ENCODE results near the gene RBMS3.

Gene RBMS3

DNA sequence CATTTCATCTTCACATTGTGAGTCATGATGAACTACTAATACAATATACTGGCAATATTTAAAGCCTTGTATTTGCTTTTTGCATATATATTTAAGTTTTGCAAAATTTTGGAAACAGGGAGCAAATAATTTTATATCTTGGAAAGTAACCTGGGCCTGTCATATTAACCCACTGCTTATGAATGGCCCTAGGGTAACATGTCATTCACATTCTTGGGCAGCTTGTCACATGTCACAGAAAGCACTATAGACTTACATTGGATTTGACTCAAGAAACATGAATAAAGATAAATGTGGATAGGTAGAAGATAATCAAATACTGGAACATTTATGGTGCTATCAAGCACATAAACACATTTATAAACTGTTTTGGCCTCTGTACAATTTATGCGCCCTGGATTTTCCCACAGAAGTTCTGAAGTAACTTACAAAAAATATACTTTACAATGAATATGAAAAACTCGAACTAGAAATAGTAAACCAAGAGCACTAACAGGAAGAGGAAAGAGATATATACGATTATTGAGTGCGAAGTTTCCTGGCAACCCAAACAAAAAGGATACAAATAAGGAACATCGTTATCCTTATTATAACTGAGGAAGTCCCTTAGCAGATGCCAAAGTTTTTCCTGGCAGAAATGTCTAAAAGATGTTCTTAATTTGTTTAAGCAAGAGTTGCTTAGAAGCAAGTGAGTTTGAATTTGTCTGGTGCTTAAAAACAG, 257.2 kb downstream of the RBMS3 start:
- DNase-seq, result no peak

DNA sequence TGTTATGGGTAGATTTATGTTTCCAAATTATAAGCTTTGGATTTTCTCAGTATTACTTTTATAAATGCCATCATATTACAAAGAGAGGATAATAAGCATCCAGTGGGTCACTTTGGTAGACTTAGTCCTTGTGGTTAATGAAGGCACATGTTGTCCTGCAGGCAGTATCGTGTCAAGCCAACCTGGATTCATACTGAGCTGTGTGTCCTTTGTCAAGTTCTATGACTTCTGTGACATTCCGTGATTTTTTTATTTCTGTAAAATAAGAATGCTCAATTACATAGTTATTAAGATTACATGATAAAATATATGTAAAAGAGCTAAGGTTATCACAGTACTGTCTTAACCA, 257.7 kb downstream of the RBMS3 start:
- DNase-seq, result no peak

DNA sequence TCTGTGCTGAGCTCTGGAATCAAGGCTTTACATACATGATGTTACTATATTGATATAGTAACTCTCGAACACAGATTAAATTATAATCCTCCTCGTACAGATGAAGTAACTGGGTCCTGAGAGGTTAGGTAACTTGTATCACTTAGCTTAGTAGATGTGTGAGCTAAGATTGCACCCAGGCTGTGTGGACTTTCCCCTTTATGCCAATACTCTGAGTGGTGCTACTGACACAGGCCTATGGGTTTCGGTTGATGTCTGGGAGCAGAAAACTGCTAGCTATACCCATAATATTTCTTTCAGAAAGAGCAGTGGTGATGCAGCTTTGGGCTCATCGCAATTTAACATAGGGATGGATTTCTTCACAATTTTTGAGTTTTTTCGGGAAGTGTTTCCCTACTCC, 259.7 kb downstream of the RBMS3 start:
- DNase-seq, result no peak

DNA sequence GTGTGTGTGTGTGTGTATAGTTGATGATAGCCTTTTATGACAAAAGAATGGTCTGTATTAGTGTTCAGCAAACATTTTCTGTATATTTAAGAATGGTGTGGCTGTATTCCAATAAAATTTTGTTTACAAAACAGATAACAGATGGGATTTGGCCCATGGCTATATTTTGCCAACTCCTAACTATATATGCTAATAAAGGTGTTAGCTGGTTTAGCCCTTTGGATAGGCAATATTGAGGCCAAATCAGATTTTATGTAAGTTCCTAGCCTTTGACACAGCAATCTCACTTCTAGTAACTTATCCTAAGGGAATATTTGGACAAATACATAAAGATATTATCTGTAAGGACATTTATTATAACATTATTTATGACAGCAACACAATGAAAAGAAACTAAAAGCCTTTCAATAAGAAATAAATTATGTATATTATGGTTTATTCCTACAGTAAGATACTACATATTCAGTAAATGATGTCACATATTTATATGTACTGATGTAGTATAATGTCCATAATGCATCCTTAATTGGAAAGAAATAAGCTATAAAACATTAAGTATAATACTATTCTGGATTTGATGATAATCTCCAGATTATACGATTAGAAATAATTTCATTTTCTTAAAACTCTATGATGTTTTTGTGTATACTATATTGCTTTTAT, 264.0 kb downstream of the RBMS3 start:
- no peak for DNase-seq

DNA sequence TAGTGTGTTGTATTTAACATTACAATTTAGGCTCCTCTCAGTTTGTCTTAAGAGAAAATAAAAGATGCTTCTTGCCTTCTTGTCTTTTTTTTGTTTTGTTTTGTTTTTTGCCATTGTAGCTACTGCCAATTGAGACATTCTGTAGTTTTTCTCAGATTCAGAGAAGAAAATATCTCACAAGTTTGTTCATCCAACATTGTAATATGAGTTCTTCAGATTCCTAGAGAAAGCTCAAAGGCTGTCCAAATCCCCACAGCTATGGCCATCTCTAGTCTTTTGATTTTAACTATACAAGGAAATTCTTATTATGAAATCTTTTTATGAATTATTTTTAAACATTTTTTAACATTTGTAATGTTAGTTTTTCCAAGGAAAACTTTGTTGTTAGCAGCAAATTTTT, 264.7 kb downstream of the RBMS3 start:
- no peak for DNase-seq

DNA sequence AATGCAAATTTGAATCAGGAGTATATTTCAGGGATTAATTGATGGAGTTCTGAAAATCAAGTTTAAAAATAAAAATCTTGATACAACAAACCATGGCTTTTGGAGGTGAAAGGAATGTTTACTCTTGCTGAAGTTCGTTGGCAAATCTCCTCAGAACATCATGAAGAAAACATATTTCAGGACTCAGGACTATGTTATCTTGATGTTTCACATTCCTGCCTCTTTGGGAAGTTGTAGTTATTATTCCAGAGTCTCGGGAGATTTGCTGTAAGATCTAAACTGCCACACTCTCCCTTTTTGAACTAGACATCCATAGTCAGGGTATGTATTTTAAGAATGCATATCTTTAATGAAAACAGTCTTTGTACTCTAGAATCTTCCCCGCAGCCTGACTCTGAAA, 271.2 kb downstream of the RBMS3 start:
- no peak for DNase-seq

DNA sequence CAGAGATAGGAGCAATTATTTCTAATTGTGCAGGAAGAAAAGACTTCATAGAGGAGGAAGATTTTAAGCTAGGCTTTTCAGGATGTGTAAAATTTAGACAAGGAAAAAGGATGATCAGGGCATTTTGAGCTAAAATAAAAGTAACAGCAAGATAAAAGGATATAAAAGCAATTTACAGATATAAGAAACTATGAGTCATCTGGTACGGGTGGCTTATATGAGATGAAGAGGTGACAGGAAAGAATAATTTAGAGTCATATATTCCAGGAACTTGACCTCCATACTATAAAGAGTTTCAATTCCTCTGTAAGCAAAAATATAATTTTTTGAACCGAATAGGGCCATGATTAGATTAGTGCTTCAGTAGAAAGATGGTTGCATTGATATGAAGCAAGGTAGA, 273.7 kb downstream of the RBMS3 start:
- no peak for DNase-seq

DNA sequence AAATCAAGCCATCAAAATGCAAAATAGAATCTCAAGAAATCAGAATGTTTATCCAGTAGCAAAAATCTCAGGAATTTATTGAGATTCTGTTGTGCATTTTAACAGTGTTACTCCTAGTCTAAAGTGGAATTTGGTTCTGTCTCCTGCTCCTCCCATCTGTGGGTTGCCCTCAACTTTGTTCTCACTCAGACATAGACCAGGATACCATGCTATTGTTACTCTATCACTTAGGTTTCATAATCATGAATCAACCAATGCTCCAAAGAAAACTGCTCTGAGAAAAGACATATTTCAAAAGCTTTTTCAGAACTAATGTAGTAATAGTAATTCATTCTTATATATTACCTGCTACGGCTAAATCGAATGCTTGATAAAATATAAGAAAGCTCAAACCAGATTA, 274.7 kb downstream of the RBMS3 start:
- no peak for DNase-seq

DNA sequence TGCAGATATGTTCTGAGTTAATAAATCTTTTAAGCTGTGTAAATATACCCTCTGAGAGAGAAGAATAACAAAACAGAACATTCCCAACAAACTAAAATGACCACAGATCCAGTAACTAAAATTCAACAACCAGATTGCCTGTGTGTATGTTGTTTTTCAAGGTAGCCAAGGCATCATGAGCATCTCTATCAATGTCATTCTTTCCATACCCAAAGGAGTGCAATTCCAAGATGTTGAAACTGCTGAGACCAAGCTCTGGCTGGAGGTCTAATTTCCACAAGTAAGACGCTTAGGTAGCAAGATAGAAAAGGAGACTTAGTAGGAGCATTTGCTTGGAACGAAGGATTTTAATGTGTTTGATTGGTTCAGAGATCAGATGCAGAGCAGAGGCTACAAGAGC, 276.3 kb downstream of the RBMS3 start:
- no peak for DNase-seq

DNA sequence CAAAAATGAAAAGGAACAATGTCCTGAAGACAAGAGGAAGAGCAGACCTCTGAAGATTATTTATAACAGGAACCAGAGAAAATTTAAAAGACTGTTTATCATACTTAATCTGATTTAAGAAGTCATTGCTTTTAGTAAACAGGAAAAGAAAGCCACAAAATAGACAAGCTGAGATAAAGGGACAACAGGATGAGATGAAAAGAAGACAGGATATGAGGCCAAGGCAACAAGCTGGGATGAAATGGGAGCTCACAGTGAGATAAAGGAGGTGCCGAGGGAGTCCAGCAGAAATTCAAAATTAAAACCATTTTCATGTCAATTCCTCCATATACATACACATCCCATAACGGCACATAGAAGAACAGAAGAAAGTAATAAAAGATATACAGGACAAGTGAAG, 277.0 kb downstream of the RBMS3 start:
- DNase-seq, result no peak

DNA sequence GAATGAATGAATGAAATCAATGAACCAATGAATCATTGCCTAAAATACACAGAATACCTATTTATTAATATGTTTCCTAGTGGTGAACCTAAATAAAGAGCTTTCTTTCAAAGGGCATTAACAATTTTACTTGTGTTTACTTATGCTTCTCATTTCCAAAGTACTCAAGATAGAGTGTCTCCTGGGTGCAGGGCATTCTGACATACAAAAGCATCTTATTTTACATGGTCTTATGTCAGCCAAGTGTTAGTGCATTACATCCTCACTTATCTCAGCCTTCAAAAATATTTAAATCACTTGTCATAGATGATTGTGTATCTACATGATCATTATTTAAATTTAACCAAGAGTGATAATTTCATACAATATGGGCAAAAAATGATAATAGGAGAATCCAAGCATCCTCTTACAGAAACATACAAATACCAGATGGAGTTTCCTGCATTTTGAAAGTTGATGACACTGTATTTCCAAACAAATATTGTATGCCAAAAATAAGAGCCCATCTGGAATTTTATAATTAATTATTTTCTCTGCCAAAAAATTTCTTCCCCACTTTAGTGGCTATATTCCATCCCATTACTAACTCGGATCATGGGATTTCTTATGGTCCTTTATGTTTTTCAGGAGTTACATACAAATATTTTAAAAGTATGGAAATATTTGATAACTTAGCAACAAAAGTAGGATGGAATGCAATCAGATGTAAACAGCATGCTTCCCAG, 279.0 kb downstream of the RBMS3 start:
- DNase-seq, result no peak

DNA sequence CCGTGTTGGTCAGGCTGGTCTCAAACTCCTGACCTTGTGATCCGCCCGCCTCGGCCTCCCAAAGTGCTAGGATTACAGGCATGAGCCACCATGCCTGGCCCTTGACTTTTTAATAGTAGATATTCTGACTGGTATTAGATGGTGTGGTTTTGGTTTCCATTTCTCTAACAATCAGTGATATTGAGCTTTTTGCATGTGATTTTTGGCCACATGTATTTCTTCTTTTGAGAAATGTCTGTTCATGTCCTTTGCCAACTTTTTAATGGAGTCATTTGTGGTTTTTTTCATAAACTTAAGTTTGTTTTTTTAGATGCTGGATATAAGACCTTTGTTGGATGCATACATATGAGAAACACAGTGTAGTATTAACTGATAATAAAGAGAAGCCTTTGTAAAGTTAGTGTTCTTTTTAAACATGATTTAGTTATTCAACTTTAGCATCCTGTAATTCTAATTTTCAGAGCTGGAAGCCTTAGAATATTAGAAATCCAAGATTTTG, 280.8 kb downstream of the RBMS3 start:
- DNase-seq, result no peak

DNA sequence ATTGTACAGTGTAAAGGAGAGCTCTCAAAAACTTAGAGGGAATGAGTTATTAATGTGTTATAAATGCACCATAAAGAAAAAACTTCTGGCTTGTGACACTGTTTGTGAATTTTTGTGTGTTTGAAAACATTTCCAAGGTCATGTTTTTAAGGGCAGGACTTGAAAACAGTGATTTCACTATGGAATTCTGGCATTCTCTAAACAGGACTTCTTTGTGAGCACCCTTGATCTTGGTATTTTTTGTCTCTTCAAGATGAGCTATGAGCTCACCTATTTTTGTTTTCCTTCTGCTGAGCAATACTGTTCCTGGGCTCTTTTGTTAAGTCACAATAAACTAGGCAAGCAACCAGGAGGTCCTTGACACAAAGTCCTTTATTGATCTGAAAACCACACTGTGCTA, 284.4 kb downstream of the RBMS3 start:
- no peak for DNase-seq

DNA sequence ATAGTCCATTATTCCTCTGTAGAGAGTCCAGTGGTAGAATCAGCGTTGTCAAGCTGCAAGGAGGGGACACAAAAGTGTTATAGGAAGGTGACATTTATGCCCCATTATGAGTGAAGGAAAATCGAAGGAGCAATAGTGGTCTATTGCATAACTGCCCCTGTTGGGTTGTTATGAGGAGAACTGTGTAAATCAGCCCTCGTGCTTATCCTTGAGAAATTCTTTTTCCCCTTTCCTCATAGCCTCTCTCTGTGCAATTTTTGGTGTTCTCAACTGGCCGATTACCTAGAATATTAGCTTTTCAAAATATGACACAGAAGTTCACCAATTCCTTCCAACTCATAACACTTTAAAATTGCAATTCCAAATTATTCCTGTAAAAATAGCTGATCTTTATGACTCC, 286.6 kb downstream of the RBMS3 start:
- DNase-seq, result no peak

DNA sequence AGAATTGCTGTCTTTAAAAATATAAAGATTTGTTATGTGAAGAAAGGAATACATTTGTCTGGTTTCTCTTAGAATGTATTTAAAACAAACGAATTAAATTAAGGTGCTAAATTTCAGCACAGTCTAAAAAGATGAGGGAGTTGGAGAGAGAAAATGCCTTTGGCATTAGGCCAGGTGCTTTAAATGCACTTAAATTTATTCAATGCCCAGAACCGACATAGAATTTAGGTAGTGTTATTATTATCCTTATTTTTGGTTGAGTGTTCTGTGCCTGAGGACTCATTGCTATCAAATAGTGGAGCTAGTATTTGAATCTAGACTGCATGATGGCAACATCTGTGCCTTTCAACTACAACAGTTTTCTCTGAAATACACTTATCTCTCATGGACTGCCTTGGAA, 287.5 kb downstream of the RBMS3 start:
- no peak for DNase-seq

DNA sequence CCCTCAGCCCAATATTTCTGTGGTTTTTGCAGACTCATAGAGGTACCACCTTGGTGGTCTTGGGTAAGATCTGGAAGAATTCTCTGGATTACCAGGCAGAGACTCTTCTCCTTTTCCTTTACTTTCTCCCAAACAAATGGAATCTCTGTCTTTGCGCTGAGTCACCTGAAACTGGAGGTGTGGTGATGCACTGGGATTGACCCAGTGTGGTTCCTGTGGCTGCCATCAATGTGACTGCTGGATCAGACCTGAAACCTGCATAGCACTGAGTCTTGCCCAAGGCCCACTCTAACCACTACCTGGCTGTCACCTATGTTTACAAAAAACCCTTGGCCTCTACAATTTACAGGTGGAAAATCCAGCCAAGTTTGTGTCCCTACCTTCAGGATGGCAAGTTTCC, 295.3 kb downstream of the RBMS3 start:
- no peak for DNase-seq

DNA sequence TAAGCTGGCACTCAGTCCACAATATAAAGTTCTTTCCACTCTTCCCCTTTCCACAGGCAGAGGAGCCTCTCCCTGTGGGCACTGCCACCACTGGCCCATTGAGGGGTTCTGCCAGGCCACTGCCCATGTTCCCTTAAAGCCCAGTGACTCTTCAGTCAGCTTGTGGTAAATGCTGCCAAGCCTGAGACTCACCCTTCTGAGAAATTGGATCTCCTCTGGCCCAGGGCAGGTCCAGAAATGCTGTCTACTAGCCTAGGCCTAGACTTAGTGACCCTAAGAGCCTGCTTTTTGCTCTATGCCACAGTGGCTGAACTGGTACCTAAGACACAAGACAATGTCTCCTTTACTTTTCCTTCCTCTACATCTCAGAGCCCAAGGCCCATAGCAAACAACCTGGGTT, 295.8 kb downstream of the RBMS3 start:
- no peak for DNase-seq

DNA sequence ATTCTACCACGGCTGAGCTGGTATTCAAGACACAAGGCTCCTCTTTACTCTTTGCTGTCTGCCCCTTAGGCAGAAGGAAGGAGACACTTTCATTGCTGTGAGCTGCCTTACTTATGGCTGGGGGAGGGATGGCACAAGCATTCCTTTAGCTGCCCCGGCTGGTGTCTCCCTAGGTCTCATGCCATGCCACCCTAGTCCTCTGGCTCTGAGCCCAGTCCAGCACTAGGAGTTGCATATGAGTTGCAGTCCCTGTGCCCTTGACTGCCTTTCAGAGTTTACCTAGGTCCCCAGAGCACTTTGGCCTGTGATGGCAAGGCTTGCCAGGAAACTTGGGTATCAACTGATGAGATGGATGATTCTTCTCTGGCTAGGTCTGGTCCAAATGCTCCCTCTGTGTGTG, 296.4 kb downstream of the RBMS3 start:
- no peak for DNase-seq

DNA sequence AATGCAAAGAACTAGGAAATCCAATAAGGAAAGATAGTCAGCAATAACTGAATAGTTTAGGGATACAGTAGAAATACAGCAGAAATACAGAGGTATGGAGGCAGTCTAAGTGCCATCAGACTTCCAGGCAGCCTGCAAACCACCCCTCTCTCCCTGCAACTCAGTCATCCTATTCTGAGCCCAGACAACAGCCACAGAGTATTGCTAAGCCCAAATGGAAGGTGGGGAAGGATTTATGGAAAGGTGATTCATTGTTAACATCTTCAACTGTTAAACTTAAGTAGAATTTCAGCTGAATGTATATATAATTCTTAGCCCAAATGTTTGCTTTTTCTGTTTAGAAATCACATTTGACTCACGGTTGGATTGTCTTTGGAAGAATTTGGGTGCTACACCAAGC, 300.4 kb downstream of the RBMS3 start:
- no peak for DNase-seq

DNA sequence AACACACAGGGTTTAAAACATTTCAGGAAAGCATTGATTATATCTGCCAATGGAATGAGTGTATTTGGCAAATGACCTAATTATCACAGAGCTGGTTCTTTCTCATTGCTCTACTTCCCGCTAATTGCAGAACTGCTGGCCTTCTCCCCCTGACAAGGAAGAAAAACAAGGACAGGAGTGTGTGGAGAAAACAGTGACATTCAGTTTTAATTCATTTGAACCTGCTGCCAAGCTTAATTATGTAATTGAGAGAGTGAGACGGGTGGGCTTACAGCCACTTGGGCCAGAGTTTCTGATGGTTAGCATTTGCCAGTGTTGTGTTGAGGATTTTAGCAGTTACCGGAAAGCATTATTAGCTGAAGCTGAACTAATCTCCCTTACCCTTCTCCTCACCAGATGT, 301.4 kb downstream of the RBMS3 start:
- no peak for DNase-seq

DNA sequence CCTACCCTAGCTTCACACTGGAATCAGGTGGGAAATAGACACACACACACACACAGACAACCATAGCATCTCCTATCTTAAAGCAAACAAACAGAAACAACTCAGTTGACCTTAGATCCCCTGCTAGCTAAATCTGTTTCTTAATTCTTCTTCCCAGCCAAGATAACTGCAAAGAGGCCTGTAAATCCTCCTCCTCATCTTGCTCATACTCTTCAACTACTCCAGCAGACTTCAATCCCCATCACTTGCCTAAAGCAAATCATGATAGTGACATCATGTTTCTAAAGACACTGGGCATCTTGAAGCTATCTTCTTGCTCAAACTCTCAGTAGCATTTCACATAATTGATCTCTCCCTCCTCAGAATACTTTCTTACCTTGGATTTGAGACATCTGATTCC, 303.0 kb downstream of the RBMS3 start:
- no peak for DNase-seq

DNA sequence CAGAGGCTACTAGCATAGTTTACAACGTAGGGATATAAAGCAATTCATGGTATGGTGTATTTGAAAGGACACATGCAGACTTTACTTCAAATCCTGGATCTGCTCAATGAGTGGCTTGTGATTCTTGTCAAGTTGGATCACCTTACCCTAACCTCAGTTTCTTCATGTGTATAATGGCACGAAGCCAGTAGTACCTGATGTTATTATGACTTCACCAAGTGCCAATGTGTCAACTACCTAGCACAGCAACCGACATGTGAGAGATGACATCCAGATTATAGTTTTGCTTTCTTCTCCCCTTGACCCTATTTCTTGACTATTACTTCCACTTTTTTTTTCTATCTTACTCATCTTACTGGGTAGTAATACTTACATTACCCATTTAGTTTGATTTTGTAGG, 304.5 kb downstream of the RBMS3 start:
- DNase-seq, result no peak

DNA sequence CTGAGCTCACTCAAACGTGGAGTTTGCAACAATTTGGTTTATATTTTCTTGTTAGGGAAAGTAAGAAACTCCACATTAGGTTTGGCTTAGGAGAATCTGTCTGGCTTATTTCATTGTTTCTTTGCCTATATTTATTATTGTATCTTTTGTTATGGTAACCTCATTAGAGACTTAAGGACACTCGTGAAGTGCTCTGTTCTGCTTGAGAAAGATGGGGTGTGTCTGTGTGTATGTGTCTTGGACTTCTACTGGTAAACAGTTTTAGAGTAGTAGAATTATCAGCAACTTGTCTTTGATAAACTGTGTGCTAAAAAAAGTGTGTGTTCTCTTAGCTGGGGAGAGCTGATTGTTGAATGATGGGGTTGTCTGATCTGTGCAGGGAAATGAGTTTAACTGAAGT, 306.5 kb downstream of the RBMS3 start:
- no peak for DNase-seq

DNA sequence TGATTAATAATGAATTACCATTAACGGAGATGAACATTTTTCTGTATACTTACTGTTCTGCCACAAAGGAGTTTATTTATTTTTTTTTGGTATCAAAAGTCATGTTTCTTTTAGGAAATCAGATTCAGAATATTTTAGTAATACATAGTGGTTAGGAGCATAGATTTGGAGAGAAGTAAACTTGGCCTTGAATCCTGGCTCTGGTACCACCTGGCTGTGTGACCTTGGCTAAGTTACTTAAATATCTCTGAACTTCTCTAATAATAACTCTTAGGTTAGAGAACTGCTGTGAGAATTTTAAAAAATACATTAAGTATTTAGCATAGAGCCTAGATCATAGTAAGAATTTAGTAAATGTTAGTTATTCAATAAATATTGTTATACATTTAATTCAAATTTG, 309.1 kb downstream of the RBMS3 start:
- DNase-seq, result no peak

All from NCI-H1092 (cell line).